HFFc6 (cell line): ENCODE results near the gene IFFO2. TPM values are rescaled to one million over a fixed set of nuclear protein-coding genes. Genes with fewer than 3 reads are reported as not detected.
A peak's percentile ranks its signal among the peaks of the same experiment; 100 is the strongest.

ENCODE experiments used
- DNase-seq: peaks from one replicate; pipeline ENCODE4 v3.0.0-alpha.2; 2018
- H3K27ac Mint-ChIP-seq: 2 replicates; pipeline ENCODE4 v1.8.0; 2020; ENCODE audit warnings: mild to moderate bottlenecking, mixed read lengths
- H3K27me3 Mint-ChIP-seq: 2 replicates; pipeline ENCODE4 v1.8.0; 2021; ENCODE audit warnings: mild to moderate bottlenecking, moderate library complexity, mixed read lengths; ENCODE audit not compliant: insufficient read depth
- H3K36me3 Mint-ChIP-seq: 2 replicates; pipeline ENCODE4 v1.8.0; 2021; ENCODE audit warnings: low read depth, mixed read lengths
- H3K4me1 Mint-ChIP-seq: 2 replicates; pipeline ENCODE4 v1.8.0; 2020; ENCODE audit warnings: low read depth, mixed read lengths
- H3K4me3 Mint-ChIP-seq: 2 replicates; pipeline ENCODE4 v1.8.0; 2020; ENCODE audit warnings: mild to moderate bottlenecking, moderate library complexity, mixed read lengths
- H3K9me3 Mint-ChIP-seq: 2 replicates; pipeline ENCODE4 v1.8.0; 2020; ENCODE audit warnings: mild to moderate bottlenecking, mixed read lengths
- CTCF ChIP-seq: fragments of 200-600 bp; sonication (generic); IDR thresholded peaks from 2 replicates; pipeline ENCODE4 v1.5.0; 2021; ENCODE audit warnings: antibody characterized with exemption, mild to moderate bottlenecking
- total RNA-seq, 6 experiments: library from RNA; stranded (reverse); fragmentation: NEBNext Ultra II Directional; extraction: Animal tissue kit (Norgen Biotek cat#: 25700); gene quantifications; 2 replicates in 1 of 6; 3 replicates in 5 of 6; pipeline ENCODE4 v1.2.3, GENCODE V29; 2021

IFFO2 gene
- total RNA-seq, 6 experiments from 2014 or later: 19.9 to 28.9 (median 21.0) TPM

- Mint-ChIP-seq H3K27ac (no peak overlapping the region), H3K4me3 (no peak overlapping the region), H3K27me3 (peaks cover 2% of the 10 kb centered on the region; the same call in 1 of the 2 replicates), H3K36me3 (peaks cover 10% of the 10 kb centered on the region; the same call in 1 of the 2 replicates), H3K9me3 (no peaks in the 10 kb centered on the region), H3K4me1 (peaks cover 17% of the 10 kb centered on the region)
- TF ChIP-seq CTCF: no peak
- DNase-seq: no peak
These were observed 71.7 kb downstream of the IFFO2 start for GRCh38 chr1:18884727-18885126.

GRCh38 chr1:18884419-18884717 is 72.1 kb downstream of the IFFO2 start:
- Mint-ChIP-seq H3K27me3 (peaks cover 2% of the 10 kb centered on the region; the same call in 1 of the 2 replicates), H3K36me3 (peaks cover 10% of the 10 kb centered on the region; the same call in 1 of the 2 replicates), H3K4me3 (no peak overlapping the region), H3K9me3 (no peaks in the 10 kb centered on the region), H3K4me1 (peaks cover 17% of the 10 kb centered on the region), H3K27ac (no peak overlapping the region)
- DNase-seq: no peak
- peak; percentile 67 for TF ChIP-seq CTCF

- no peaks in the 10 kb centered on the region for H3K9me3 Mint-ChIP-seq
- peaks cover 10% of the 10 kb centered on the region; the same call in 1 of the 2 replicates for H3K36me3 Mint-ChIP-seq
- no peak overlapping the region for H3K27ac Mint-ChIP-seq
- peak; percentile 50 for DNase-seq
- TF ChIP-seq CTCF: peak; percentile 95
- H3K27me3 Mint-ChIP-seq: peaks cover 2% of the 10 kb centered on the region; the same call in 1 of the 2 replicates
- H3K4me1 Mint-ChIP-seq: peaks cover 17% of the 10 kb centered on the region
- H3K4me3 Mint-ChIP-seq: no peak overlapping the region
These were observed 72.6 kb downstream of the IFFO2 start for GRCh38 chr1:18883636-18884418.

- Mint-ChIP-seq H3K27me3 (peaks cover 3% of the 10 kb centered on the region), H3K9me3 (no peaks in the 10 kb centered on the region), H3K4me1 (peaks cover 17% of the 10 kb centered on the region), H3K4me3 (no peak overlapping the region), H3K36me3 (peaks cover 10% of the 10 kb centered on the region; the same call in 1 of the 2 replicates), H3K27ac (no peak overlapping the region)
- no peak for DNase-seq
- TF ChIP-seq CTCF: no peak
These were observed 73.4 kb downstream of the IFFO2 start for GRCh38 chr1:18883079-18883478.

- peaks cover 17% of the 10 kb centered on the region for H3K4me1 Mint-ChIP-seq
- peak overlapping the region; percentile 27; the same call in 1 of the 2 replicates for H3K27ac Mint-ChIP-seq
- no peak overlapping the region for H3K4me3 Mint-ChIP-seq
- peak; percentile 53 for DNase-seq
- peaks cover 2% of the 10 kb centered on the region for H3K27me3 Mint-ChIP-seq
- TF ChIP-seq CTCF: no peak
- H3K36me3 Mint-ChIP-seq: peaks cover 10% of the 10 kb centered on the region; the same call in 1 of the 2 replicates
- H3K9me3 Mint-ChIP-seq: no peaks in the 10 kb centered on the region
These were observed 74.0 kb downstream of the IFFO2 start for GRCh38 chr1:18882486-18882885.
